Measurements from ENCODE around the gene TRAPPC1. TPM values are rescaled to one million over a fixed set of nuclear protein-coding genes. Genes with fewer than 3 reads are reported as not detected.

Gene TRAPPC1
- total and polyA plus RNA-seq, 2 donors (not counting 3 experiments of a cell fraction or from before 2014, with no cell fraction given): 146 to 250 TPM

- CTCF ChIA-PET: interaction anchor here (1.0 kb wide), 1 partner anchor 13 kb away, joined by 3 read pairs; no protein-coding TSS in a partner anchor
Measured at GRCh38 chr17:7884581-7885366, 47.0 kb downstream of the TRAPPC1 start.

More at GRCh38 chr17:7884581-7885366, 47.0 kb downstream of the TRAPPC1 start:
- Histone ChIP-seq H4K20me1 (replicated peaks; ENCODE audit: control insufficient read depth, extremely low read depth, insufficient read depth, low read length) (no peaks in the 10 kb centered on the region), H3K79me2 (ENCODE audit: control insufficient read depth, insufficient read depth, low read length) (peaks cover 29% of the 10 kb centered on the region), H3K27ac (ENCODE audit: insufficient read depth, low read depth, low read length) (no peak overlapping the region), H3K4me2 (ENCODE audit: insufficient read depth, low read length) (no peak overlapping the region), H2AFZ (ENCODE audit: low read depth, low read length) (no peak overlapping the region), H3K4me3 (replicated peaks in 1 of 3; ENCODE audit: insufficient read depth in 1 of 3, low read depth in 1 of 3, low read length in 3 of 3) (peak overlapping the region in 2 of 3 experiments; percentile 67 to 76), H3K9me1 (replicated peaks; ENCODE audit: control insufficient read depth, extremely low read depth, insufficient read depth, low read length) (no peaks in the 10 kb centered on the region), H3K4me1 (ENCODE audit: control insufficient read depth, extremely low read depth, insufficient read depth, low read length) (peaks cover 44% of the 10 kb centered on the region), H3K9me3 (replicated peaks; ENCODE audit: control insufficient read depth, insufficient read depth, low read length) (no peaks in the 10 kb centered on the region), H3K27me3 (ENCODE audit: control insufficient read depth in 2 of 2, insufficient read depth in 2 of 2, low read length in 2 of 2) (no peaks in the 10 kb centered on the region), H3K9ac (replicated peaks; ENCODE audit: extremely low read depth, insufficient read depth, low read length) (peak overlapping the region; percentile 86), H3K36me3 (ENCODE audit: control insufficient read depth in 2 of 2, extremely low read depth in 1 of 2, insufficient read depth in 2 of 2, low read length in 2 of 2) (peaks cover 8 to 11% of the 10 kb centered on the region in 2 experiments)
- no TSS peak for BruUV-seq (replicated peaks)
- dilution Hi-C loops (cut with MboI; ENCODE audit: extremely low pct_ligation_motif_present, low sequenced_read_pairs): no loop called here
- TF ChIP-seq POLR2A (IDR thresholded peaks at IDR 0.05; ENCODE audit: low read depth, low read length): no peak
- no peak for TF ChIP-seq MAX (IDR thresholded peaks at IDR 0.05; ENCODE audit: insufficient read depth, insufficient read length)
- no peak for TF ChIP-seq MYC (IDR thresholded peaks at IDR 0.05; ENCODE audit: low read depth, low read length)
- no peak for TF ChIP-seq CTCF (IDR thresholded peaks at IDR 0.05; ENCODE audit: extremely low read depth in 1 of 2, insufficient read depth in 1 of 2, low read depth in 1 of 2, low read length in 2 of 2)
- TF ChIP-seq JUN (IDR thresholded peaks at IDR 0.05; ENCODE audit: borderline replicate concordance, insufficient read depth, insufficient read length, low read depth): no peak
- no peak for TF ChIP-seq GATA2 (IDR thresholded peaks at IDR 0.05; ENCODE audit: insufficient read depth, insufficient read length, low read depth, low read length)
- TF ChIP-seq POLR2AphosphoS5 (IDR thresholded peaks at IDR 0.05; ENCODE audit: insufficient read depth, low read depth, low read length): no peak
- TF ChIP-seq FOS (IDR thresholded peaks at IDR 0.05; ENCODE audit: borderline replicate concordance, insufficient read depth, low read length): no peak
- TF ChIP-seq EZH2 (IDR thresholded peaks at IDR 0.05; ENCODE audit: borderline replicate concordance, low read depth, low read length, severe bottlenecking): no peak
- FAIRE-seq: no peak
- no peak for DNase-seq (ENCODE audit: low read depth, low spot score)
- intact Hi-C loops (cut with micrococcal nuclease): loop anchor here (5.0 kb wide), 1 partner anchor 197 kb away; the partner anchor contains the start of genes TP53 and WRAP53
- POLR2A ChIA-PET: no interaction called here

Measured in endothelial cell of umbilical vein (primary cell).